Activated T-helper 9 cell treated with anti-CD3 and anti-CD28 coated beads, Interleukin-2, amount 50 U/mL, for 16 hours (primary cell): Measurements from ENCODE around the gene ASCC3.

Experiments
- DNase-seq: peaks from one replicate; pipeline ENCODE4 v3.0.0-alpha.2; 2020; ENCODE audit warnings: low read depth

The ASCC3 gene

DNA sequence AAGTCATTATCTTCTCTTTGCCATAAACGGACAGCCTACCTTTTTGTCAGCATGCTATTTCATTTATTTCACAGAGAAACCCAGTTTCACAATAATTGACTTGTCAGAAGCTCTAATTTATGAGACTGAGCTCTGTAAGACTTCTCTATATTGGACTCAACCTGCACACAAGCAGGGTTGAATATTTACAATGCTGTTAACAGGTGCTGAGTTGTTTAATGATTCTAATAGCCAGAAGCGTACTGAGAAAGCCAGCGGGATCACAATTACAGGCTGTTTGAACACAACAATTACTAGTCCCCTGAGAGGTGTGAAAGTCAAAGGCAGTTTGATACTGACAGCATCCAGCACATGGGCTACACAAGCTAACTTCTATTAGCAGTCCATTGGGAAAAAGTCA, 288.2 kb downstream of the ASCC3 start:
- DNase-seq = no peak

DNA sequence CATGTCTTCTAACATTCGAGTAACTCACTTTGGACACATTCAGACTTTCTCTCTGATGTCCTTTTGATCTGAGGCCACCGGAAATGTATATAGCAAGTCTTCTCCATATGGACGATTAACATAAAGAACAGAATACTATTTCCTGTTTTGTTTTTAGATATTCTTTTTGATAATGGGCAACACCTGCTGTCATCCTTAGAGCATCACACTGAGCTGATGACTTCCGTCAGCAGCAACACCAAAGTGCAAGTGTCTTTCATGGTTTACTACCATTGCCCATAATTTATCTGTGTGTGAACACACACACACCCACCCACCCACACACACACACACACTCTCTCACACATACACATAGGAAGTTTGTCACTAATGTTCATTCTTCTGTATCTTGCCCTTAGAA, 303.7 kb downstream of the ASCC3 start:
- DNase-seq = no peak

DNA sequence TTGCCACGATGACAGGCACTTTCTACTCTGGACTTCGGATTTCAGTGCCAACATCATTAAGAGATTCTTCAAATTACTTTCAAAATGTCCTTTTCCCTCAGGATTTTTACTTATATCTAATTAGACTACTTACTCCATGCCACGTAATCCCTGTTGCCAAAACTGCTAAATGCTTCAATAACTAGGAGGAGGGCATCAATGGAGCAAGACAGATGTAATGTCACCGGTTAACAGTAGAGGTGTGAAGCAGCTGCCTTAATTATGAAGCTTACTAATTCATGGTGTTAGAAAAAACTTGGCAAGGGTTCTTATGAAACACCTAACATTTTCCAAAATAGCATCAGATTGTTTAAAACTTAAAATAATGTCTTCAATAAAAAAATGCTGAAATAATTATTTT, 305.2 kb downstream of the ASCC3 start:
- no peak for DNase-seq

DNA sequence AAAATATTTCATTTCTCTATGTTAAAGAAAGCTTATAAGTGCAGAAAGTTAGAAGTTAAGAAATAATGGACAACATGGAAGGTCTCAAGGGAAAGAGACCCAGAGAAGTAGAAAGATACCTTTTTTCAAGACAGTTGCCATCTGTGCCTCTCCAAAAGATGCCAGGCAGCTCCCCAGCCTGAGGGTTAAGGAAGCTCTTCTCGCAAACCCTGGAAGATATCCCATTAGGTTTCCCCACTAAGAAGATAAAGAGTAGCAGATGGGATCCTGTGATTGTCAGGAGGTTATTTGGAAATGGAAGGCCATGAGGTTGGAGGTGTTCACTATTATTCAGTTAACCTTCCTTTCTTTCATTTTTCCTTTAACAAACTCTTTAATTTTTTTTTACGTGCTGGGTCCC, 306.3 kb downstream of the ASCC3 start:
- DNase-seq = no peak

DNA sequence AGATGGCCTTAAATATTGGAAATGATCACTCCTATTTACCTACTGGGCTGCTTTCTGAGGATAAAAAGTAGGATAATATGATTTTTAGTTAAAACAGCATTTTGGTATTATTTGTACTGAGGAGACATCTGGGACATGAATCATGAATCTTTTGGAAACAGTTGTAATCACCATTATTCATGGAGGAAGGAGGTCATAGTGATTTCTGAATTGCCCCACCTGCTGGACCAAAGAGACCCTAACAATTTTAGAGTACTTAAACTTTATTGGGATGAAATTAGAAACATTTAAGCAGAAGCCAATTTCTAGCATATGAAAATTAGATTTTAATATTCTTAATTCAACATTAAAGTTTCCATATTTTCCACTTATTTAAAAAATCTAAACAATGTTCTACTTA, 308.0 kb downstream of the ASCC3 start:
- DNase-seq = no peak

DNA sequence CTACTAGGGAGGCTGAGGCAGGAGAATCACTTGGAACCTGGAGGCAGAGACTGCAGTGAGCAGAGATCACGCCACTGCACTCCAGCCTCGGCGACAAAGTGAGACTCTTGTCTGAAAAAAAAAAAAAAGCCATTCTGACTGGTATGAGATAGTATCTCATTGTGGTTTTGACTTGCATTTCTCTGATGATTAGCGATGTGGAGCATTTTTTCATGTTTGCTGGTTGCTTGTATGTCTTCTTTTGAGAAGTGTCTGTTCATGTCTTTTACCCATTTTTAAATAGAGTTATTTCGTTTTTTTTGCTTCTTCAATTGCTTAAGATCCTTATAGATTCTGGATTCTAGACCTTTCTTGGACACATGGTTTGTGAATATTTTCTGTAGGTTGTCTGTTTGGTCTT, 312.9 kb downstream of the ASCC3 start:
- no peak for DNase-seq

DNA sequence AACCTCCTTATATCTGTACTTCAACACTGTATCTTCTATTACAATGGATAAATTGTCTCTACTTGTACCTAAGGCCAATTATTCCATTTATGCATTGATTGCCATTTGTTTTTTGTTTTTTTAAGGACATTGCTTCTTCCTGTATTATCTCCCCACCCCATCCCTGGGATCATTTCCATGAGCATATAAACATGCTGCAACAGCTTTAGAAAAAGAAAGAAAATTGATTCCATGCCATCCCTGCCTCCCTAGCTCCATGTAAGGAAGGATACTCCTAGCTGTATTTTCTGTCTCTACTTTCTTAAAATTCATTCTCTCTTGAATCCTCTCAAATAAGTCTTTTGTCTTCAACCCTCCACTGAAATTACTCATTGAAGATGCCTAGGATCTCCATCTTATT, 314.6 kb downstream of the ASCC3 start:
- DNase-seq = no peak

DNA sequence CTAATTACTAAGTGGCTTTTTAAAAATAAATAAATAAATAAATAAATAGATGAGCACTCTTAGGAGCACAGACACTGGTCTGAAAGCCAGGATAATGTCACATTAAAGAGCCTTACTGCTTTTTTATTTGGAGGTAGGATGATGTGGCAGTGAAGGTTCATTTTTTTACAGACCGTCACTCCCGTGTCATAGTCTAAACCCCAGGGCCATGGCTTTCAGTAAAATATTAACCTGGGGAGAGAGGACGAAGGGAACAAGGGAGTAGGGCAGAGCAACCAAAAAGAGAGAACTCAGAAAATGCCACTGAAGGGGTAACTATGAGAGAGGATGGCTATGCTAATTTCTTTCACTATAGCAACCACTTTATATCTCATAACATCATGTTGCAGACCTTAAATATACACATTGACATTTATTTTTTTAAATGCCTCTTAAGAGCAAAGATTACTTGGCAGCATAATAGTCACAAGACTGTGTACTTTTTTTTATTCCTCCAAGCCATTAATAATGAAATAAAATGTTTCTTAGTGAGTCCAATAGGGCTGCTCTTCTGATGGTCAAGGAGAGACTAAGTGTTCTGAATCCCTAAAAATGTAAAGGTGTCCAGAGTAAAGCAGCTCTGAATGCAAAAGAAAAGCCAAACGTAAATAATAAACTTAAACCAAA, 315.6 kb downstream of the ASCC3 start:
- no peak for DNase-seq

DNA sequence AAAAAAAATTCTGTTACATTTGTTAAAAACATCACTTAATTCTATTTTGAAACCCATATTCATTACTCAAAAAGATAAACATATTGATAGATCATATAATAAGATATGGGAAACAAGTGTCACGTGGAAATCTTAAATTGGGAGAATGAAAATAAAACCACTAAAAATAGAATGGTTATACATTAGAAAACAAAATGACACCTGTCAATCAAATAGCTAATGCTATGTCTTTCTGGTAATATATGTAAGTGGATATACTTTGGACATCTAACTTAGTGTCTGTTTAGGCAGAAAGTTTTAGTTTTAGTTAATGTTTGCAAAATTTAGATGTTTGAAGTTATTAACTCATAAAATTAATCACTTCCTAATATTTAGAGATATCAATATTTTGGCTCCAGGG, 321.3 kb downstream of the ASCC3 start:
- no peak for DNase-seq

DNA sequence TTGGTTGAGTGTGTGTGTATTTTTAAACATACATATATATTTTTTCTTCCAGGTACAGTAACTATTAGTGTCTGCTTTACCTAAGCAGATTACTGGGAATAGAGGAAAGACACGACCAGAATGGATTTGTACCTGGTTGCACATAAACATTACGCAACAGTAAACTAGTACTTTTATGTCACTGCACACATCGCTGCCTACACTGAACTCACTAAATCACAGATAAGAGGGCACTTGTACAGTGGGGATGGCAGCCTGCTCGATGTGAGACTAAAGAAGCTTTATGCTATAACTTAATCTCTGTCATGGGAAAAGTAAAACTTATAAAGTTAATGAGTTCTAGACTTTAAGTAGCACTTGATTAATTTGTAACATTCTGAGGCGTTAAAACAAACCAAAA, 326.9 kb downstream of the ASCC3 start:
- DNase-seq = no peak

DNA sequence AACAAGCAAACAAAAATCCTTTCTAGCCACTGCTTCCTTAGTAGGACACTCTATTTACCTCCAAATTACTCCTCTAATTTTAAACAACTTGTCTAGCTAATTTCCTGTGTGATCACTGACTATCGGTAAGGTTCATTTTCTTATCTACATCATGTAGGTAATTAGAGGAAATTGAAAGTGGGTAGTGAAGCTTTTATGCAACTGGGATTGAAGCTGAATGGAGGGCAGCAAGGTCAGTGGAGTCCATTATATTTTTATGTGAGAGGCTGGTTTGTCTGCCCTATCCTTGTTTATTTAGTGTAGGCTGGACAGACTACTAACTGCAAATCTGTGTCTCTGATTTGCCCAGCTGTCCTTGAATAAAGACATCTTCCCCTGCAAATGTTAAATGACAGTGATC, 327.9 kb downstream of the ASCC3 start:
- DNase-seq = no peak

DNA sequence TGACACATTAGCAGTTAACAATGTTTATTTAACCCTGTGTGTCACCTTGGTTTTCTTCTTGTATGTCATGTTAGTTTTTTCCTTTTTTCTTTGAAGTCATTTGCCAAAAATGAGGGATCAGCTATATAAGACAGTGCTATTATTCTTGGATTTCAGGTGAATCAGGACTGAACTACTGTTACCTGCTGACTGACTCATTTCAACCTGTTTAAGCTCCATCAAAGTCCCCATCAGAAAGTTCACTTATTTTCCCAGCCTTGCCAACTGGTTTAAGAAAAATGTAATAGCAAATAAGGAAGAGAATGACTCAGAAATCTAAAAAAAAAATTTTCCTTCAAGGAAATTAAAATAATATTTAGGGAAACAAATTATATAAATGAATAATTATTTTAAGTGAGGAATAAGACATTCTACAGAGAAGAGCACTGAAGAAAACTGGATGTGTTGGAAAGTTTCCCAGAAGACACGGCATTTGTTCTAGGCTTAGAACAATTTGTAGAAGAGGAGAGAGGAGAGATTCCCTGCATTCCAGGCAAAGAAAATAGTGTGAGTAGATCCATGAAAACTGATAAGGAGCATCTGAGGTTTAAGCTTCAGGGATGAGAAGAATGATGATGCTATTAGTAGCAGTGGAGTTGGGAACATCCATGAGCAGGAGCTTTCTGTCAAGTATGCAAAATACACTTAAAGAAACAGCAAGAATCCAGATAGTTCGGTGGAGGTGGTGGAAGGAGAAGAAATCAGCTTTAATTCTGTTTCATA, 331.5 kb downstream of the ASCC3 start:
- DNase-seq = no peak

DNA sequence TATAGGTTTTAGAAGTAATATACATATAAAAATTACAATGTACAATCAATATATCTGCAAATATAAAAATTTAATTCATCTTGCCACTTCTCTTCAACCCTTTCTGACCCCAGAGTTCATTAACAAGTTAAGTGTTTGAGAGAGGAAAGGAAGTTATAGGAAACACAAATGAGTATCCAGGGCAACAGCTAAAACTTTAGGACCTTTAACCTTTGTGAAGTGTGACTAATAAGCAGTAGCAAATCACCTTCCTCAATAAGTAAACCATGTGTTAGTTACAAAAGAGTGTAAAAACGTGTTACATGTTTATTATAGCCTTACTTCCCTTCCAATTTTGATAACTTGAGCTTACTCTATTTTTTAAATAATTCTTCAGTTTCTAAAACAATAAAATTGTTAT, 343.0 kb downstream of the ASCC3 start:
- DNase-seq = no peak

DNA sequence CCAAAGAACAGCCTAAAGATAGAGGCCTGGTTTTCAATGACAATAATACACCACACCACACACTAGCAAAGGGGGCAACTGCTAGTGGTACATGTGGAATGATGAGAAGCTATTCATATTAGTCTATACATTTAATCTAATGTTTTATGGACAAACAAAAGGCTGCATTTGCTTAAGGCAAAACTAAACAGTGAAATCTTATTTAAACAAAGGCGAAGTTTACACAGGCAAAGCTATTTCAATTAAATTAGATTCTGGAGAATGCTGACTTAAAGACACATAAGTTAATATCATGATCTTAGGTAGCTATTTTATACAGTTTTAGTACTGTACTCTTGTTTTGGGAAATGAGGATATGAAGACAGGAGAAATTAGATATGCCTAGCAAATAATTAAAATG, 362.5 kb downstream of the ASCC3 start:
- DNase-seq = no peak

DNA sequence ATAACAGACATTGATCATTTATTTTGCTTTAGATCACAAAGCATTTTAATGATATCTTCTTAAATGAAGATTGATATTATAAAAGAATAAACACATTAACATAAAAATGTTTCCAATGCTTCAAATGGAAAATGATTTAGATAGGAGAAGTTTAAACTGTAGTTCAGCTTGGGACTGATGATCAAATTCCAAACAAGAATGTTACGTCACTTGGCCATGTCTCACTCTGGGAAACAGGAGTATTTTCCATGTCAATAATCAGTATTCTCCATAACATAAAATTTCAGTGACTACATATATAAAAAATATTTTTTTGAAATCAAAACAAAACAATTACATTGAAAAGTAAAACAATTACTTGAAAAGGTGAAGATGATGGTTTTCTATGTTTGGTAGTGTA, 363.5 kb downstream of the ASCC3 start:
- DNase-seq = no peak

DNA sequence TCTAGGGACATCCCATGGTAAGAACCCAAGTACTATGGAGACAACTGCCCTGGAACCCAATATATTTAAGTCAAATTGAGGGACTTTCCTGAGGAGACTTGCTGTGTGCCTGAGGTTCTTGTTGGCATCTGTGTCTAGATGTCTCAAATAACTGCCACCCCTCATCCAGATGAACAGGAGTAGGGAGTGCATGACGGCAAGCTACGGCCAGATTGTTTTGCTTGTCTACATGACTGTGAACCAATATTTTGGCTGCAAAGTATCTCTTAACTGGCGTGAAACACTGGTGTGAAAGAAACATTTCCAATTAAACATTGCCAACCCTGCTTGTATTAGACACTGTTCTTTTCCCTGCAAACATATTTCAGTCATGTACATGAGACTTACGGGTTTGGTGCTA, 364.0 kb downstream of the ASCC3 start:
- DNase-seq = no peak

DNA sequence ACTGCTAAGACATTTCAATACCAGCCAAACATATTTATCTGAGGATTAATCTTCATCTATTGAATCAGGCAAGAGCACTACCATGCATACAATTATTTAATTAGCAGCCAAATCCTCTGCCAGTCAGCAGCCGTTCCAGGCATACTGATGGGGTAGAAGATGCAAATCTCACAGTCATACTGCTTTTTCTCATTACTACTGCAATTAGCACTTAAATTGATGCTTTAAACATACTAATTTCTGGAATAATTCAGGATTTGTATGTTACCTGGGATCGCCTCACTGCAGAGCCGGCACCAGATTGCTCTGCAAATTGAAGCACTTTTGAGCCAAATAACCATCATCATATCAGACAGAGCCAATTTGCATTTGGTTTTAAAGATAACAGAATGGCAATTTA, 366.5 kb downstream of the ASCC3 start:
- no peak for DNase-seq

DNA sequence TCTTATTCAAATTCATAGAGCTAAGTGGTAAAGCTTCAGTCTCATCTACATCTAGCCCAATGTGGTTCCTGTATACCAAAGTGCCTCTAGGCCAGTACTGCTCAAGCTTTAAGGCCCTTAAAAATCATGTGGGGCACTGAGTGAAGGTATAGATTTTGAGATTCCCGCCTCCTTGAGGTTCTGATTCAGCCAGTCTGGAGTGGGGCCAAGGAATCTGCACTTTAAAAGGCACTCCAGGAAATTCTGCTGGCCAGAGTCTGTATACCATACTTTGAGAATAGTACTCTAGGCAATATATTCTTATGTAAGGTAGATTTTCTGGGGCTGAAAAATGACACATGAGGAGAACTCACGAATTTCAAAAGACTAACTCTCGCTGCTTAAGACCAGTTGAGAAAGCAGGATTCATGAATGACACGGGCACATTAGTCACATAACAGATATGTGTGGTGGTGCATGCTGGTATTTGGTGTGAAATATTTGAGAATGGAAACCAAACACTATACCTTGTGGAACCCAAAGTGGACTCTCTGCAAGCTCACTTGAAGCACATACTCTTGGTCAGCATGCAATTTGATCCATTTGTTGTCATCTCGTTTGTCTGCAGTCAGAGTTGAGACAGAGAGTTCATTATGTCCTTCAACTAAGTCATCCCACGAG, 368.8 kb downstream of the ASCC3 start:
- DNase-seq = no peak

DNA sequence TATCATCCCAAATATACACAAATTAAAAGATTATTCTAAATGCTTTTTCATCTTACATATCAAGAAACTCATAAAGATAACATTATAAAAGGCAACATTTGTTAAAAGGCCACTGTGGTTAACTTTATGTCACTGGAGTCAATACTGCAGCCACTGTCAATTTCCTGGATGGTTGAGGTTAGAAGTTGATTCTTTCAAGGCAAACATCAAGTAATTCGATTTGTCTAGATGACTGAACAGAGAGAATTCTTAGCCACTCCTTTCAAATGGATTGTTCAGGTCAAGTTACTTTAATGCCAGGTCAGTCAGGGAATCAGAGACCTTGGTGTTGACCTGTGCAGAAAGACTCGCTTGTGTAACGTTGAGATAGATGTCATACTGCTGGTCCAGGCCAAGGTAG, 372.0 kb downstream of the ASCC3 start:
- no peak for DNase-seq

DNA sequence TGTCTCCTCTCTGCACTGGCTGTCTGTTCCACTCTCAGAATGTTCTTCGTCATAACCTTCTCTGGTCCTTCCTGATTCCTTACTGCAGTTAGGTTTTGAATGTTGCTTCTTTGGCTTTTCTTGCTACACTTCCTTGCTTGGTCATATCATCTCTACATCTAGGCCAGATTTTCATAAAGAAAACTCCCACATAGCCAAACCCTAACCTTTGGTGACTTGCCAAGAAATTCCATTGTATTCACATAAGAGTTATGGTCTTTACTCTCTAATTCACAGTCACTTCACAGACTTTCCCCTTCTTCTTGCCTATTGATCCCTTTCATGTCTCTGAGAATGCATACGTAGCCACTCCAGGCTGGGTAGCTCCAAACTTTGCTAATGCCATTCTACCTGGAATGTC, 374.5 kb downstream of the ASCC3 start:
- no peak for DNase-seq

DNA sequence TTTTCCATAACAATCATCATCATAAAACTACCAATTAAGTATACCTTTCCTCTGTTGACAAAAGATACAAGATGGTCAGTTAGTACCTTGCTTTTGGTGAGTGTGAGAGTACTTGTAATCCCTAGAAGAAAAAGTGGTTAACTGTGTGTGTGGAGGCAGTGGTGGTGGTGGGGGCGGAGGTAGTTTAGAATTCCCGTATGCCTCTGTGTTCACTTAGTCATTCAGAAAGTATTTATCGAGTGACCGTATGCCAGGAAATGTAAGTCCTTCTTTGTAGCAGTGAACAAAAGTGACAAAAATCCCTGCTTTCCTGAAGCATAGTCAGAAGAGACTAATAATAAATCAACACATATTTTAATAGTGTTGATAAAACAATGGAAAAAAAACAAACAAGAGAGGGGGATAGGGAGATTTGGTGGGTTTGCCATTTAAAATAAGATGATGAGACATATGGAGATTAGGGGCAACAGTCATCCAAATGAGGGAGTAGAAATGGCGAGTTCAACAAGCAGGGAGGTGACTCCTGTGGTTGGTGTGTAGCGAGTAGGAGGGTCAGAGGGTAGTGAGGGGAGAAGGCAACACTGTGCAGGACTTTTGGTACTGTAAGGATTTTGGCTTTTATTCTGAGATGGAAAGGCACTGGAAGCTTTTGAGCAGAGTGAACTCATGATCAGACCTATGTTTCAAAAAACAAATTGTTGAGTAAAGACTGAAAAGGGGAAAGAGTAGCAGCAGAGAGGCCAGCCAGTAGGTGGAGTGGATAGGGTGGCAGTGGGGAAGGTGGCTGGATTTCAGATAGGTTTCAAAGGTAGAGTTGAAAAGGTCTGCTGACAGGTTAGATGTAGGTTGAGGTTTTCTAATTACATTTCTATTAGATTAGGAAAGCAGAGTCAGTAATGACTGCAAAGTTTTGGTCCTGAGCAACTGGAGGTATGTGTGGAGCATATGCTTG, 376.1 kb downstream of the ASCC3 start:
- no peak for DNase-seq

DNA sequence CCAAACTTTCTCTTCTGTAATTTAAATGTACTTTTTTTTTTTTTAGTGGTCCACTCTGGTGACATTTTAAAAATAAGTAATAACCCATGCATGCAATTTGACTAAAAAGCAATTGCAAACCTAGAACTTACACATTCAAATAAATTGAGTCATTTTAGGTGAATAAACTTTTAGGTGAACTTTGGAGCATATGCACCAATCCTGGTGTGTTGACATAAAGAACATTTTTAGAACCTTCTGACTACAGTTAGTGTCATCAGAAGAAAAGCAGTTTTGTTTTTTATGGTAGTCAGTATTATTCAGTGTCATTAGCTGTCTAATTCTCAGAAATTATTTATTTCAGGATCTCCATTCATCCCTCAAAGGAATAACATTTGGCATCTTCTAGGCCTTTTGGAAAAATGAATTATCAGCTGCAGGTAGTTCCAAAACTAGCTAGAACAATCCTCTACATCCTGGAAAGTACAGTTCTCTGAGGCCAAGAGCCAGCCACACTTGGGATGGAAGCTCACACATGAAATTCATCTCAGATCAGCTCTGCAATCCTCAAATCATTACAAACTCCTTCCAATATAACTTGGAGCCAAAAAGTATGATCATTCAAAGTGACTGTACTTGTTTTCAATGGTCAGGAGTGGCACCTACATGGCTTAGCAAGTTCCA, 378.0 kb downstream of the ASCC3 start:
- DNase-seq = no peak
